IPS-20b (cell line): ENCODE data around the gene DCAKD.
"Not testable (repeated sequence)": the region's sequence is repeated elsewhere in the genome, so short reads cannot be mapped to it uniquely, and the experiment has no call there.

Source experiments
- H3K27ac ChIP-seq: one replicate; pipeline ENCODE4 v1.5.1; 2013; ENCODE audit warnings: low read length
- H3K27me3 ChIP-seq: 2 replicates; pipeline ENCODE4 v1.6.1; 2013; ENCODE audit warnings: mild to moderate bottlenecking, low read length, inconsistent platforms; ENCODE audit not compliant: insufficient read depth
- H3K36me3 ChIP-seq: 2 replicates; pipeline ENCODE4 v1.6.1; 2013; ENCODE audit warnings: low read depth, mild to moderate bottlenecking, inconsistent platforms, low read length, moderate library complexity; ENCODE audit not compliant: insufficient read depth
- H3K4me1 ChIP-seq: 2 replicates; pipeline ENCODE4 v1.6.1; 2013; ENCODE audit warnings: mild to moderate bottlenecking, control low read depth, inconsistent platforms, low read length, moderate library complexity; ENCODE audit not compliant: insufficient read depth
- H3K4me3 ChIP-seq: 2 replicates; pipeline ENCODE4 v1.5.1; 2013; ENCODE audit warnings: mild to moderate bottlenecking, low read length, inconsistent platforms
- H3K9ac ChIP-seq: 2 replicates; pipeline ENCODE4 v1.6.1; 2013; ENCODE audit warnings: low read depth, mild to moderate bottlenecking, inconsistent platforms, low read length, moderate library complexity
- H3K9me3 ChIP-seq: 2 replicates; pipeline ENCODE4 v1.6.1; 2013; ENCODE audit warnings: mild to moderate bottlenecking, low read depth, low read length, inconsistent platforms; ENCODE audit not compliant: insufficient read depth

Gene DCAKD

GRCh38 chr17:45061606-45062205 lies 10.3 kb upstream of the DCAKD start:
- peak overlapping the region; percentile 94 for H3K4me3 ChIP-seq
- H3K4me1 ChIP-seq: peaks cover 4% of the 10 kb centered on the region; the same call in 1 of the 2 replicates

GRCh38 chr17:45060797-45061605 lies 9.6 kb upstream of the DCAKD start, which contains the start of gene NMT1:
TSS of gene NMT1 (plus strand) at chr17:45061317. CDS start at chr17:45061330, 13 bp downstream.
- Histone ChIP-seq H3K9ac (peak within 1 kb of the TSS; percentile 96), H3K27ac (peak within 1 kb of the TSS; percentile 97), H3K27me3 (no peaks in the 10 kb centered on the region), H3K4me3 (peak within 1 kb of the TSS; percentile 94), H3K9me3 (no peaks in the 10 kb centered on the region; the same call in 1 of the 2 replicates), H3K36me3 (peaks cover 3% of the 10 kb centered on the region; the same call in 1 of the 2 replicates), H3K4me1 (peaks cover 4% of the 10 kb centered on the region; the same call in 1 of the 2 replicates)

More at GRCh38 chr17:45061606-45062205, 10.3 kb upstream of the DCAKD start:
- Histone ChIP-seq H3K9ac (peak overlapping the region; percentile 96), H3K27me3 (no peaks in the 10 kb centered on the region), H3K9me3 (no peaks in the 10 kb centered on the region; the same call in 1 of the 2 replicates), H3K27ac (peak overlapping the region; percentile 97), H3K36me3 (peaks cover 5% of the 10 kb centered on the region)

GRCh38 chr17:45060382-45060796 lies 9.0 kb upstream of the DCAKD start:
- no peaks in the 10 kb centered on the region; the same call in 1 of the 2 replicates for H3K9me3 ChIP-seq
- peaks cover 3% of the 10 kb centered on the region; the same call in 1 of the 2 replicates for H3K36me3 ChIP-seq
- H3K9ac ChIP-seq: peak overlapping the region; percentile 93
- H3K4me3 ChIP-seq: peak overlapping the region; percentile 94
- peaks cover 4% of the 10 kb centered on the region; the same call in 1 of the 2 replicates for H3K4me1 ChIP-seq
- H3K27me3 ChIP-seq: no peaks in the 10 kb centered on the region
- H3K27ac ChIP-seq: peak overlapping the region; percentile 37

- Histone ChIP-seq H3K27me3 (no peaks in the 10 kb centered on the region), H3K9me3 (no peaks in the 10 kb centered on the region), H3K4me1 (no peaks in the 10 kb centered on the region; the same call in 1 of the 2 replicates), H3K4me3 (peak overlapping the region; percentile 84), H3K36me3 (no peaks in the 10 kb centered on the region), H3K9ac (peak overlapping the region; percentile 90), H3K27ac (peak overlapping the region; percentile 59)
Observed at GRCh38 chr17:45052052-45052772, 780 bp upstream of the DCAKD start.

GRCh38 chr17:45051720-45052051 lies 254 bp upstream of the DCAKD start:
- H3K36me3 ChIP-seq, H3K4me3 ChIP-seq, H3K4me1 ChIP-seq: not testable (repeated sequence)

GRCh38 chr17:45050481-45051059 lies 862 bp downstream of the DCAKD start:
- H3K27ac ChIP-seq: peak overlapping the region; percentile 22
- peak overlapping the region; percentile 98 for H3K9ac ChIP-seq
- H3K4me3 ChIP-seq: peak overlapping the region; percentile 96
- H3K36me3 ChIP-seq: no peaks in the 10 kb centered on the region
- H3K4me1 ChIP-seq: no peaks in the 10 kb centered on the region; the same call in 1 of the 2 replicates
- H3K9me3 ChIP-seq: no peaks in the 10 kb centered on the region
- H3K27me3 ChIP-seq: no peaks in the 10 kb centered on the region

More at GRCh38 chr17:45051720-45052051, 254 bp upstream of the DCAKD start:
- H3K27me3 ChIP-seq, H3K27ac ChIP-seq, H3K9ac ChIP-seq, H3K9me3 ChIP-seq: not testable (repeated sequence)

- H3K27ac ChIP-seq: no peak overlapping the region
- no peak overlapping the region for H3K9ac ChIP-seq
- H3K36me3 ChIP-seq: no peaks in the 10 kb centered on the region
- no peaks in the 10 kb centered on the region for H3K27me3 ChIP-seq
- peaks cover 1% of the 10 kb centered on the region; the same call in 1 of the 2 replicates for H3K4me1 ChIP-seq
- no peaks in the 10 kb centered on the region for H3K9me3 ChIP-seq
- no peak overlapping the region for H3K4me3 ChIP-seq
Observed at GRCh38 chr17:45048795-45049563, 2.5 kb downstream of the DCAKD start.

GRCh38 chr17:45046537-45047125 lies 4.8 kb downstream of the DCAKD start:
- Histone ChIP-seq H3K9ac (no peak overlapping the region), H3K9me3 (no peaks in the 10 kb centered on the region), H3K4me1 (0 out of 2 replicates have a peak, but pooled peaks cover 3% of the 10 kb centered on the region), H3K36me3 (no peaks in the 10 kb centered on the region), H3K4me3 (no peak overlapping the region), H3K27me3 (no peaks in the 10 kb centered on the region), H3K27ac (no peak overlapping the region)

- no peak overlapping the region for H3K9ac ChIP-seq
- no peaks in the 10 kb centered on the region for H3K27me3 ChIP-seq
- no peaks in the 10 kb centered on the region for H3K9me3 ChIP-seq
- H3K36me3 ChIP-seq: no peaks in the 10 kb centered on the region
- H3K27ac ChIP-seq: no peak overlapping the region
- no peak overlapping the region for H3K4me3 ChIP-seq
- peaks cover 9% of the 10 kb centered on the region; the same call in 1 of the 2 replicates for H3K4me1 ChIP-seq
Observed at GRCh38 chr17:45043813-45044540, 7.5 kb downstream of the DCAKD start.
